Suprapubic skin (tissue), 3 donors: ENCODE measurements around the gene RNASE9.

Experiments
- CTCF ChIP-seq, 2 donors: fragments of 200-600 bp in 1 of 2; fragments of 450-650 bp in 1 of 2; sonication (generic) in 1 of 2; IDR thresholded peaks; one replicate each; pipeline ENCODE4 v1.5.1; 2016 to 2019; ENCODE audit warnings: antibody characterized with exemption in 2 of 2, mild to moderate bottlenecking in 1 of 2, moderate library complexity in 1 of 2
- POLR2A ChIP-seq, 2 donors: fragments of 450-650 bp; IDR thresholded peaks; one replicate each; pipeline ENCODE4 v1.6.1; 2017; ENCODE audit warnings: antibody characterized with exemption in 2 of 2, mild to moderate bottlenecking in 2 of 2, moderate library complexity in 2 of 2

GRCh38 chr14:20601522-20601921 lies 40.7 kb upstream of the RNASE9 start:
- no peak for TF ChIP-seq CTCF (IDR thresholded peaks at IDR 0.05)
- TF ChIP-seq POLR2A (IDR thresholded peaks at IDR 0.05) = no peak
